Measurements from ENCODE around the gene PEG3.

The PEG3 gene

GRCh38 chr19:56806639-56807038 lies 33.9 kb downstream of the PEG3 start:
- Histone ChIP-seq H3K27me3 (ENCODE audit: insufficient read depth, poor library complexity, severe bottlenecking) (no peaks in the 10 kb centered on the region), H3K9me3 (ENCODE audit: severe bottlenecking) (peaks cover 2% of the 10 kb centered on the region), H3K27ac (ENCODE audit: poor library complexity, severe bottlenecking) (no peak overlapping the region), H3K4me3 (ENCODE audit: severe bottlenecking) (no peak overlapping the region), H3K4me1 (ENCODE audit: insufficient read depth, poor library complexity, severe bottlenecking) (no peaks in the 10 kb centered on the region), H3K36me3 (ENCODE audit: low read depth) (no peaks in the 10 kb centered on the region)
- DNase-seq (ENCODE audit: low spot score) (no peak), ATAC-seq (ENCODE audit: low read depth) (no peak)
- TF ChIP-seq CTCF (IDR thresholded peaks at IDR 0.05; ENCODE audit: poor library complexity, severe bottlenecking) = no peak
